H1 (cell line): ENCODE data around the gene LMX1B. TPM values are rescaled to one million over a fixed set of nuclear protein-coding genes. Genes with fewer than 3 reads are reported as not detected.

Experiments
- CTCF ChIA-PET: fragments of 300-600 bp; sonication (Branson Sonifier 250); formaldehyde crosslinking; loops from one replicate; lab custom pipeline; 2021; ENCODE audit not compliant: partially characterized antibody; lab: Charles Lee
- POLR2A ChIA-PET: fragments of 300-600 bp; sonication (Branson Sonifier 250); formaldehyde crosslinking; loops from one replicate; lab custom pipeline; 2021; ENCODE audit warnings: inconsistent platforms; ENCODE audit not compliant: partially characterized antibody; lab: Charles Lee
- DNase-seq, 2 experiments: peaks; one replicate each; pipeline versions ENCODE4 v3.0.0 to v3.0.0-alpha.2; 2010 to 2022; ENCODE audit warnings: low spot score in 2 of 2, low read depth in 1 of 2, mixed read lengths in 1 of 2
- FAIRE-seq: peaks from 2 replicates; lab custom pipeline; 2011; peaks lifted over from hg19 to GRCh38; lab: Jason Lieb, UNC
- H2AFZ ChIP-seq: 2 replicates; pipeline ENCODE4 v1.8.1; 2012; ENCODE audit warnings: low read length, inconsistent platforms
- H2AK5ac ChIP-seq: 2 replicates; pipeline ENCODE4 v1.6.1; 2013; ENCODE audit warnings: low read depth, low read length
- H2BK120ac ChIP-seq: replicated peaks from 2 replicates; pipeline ENCODE3; 2013; ENCODE audit warnings: low read depth, low read length, inconsistent platforms
- H2BK12ac ChIP-seq: 2 replicates; pipeline ENCODE4 v1.6.1; 2013; ENCODE audit warnings: low read depth, low read length
- H2BK15ac ChIP-seq: 2 replicates; pipeline ENCODE4 v1.6.1; 2013; ENCODE audit warnings: low read length
- H2BK20ac ChIP-seq: 2 replicates; pipeline ENCODE4 v1.6.1; 2013; ENCODE audit warnings: low read length
- H2BK5ac ChIP-seq: 2 replicates; pipeline ENCODE4 v1.6.1; 2013; ENCODE audit warnings: low read depth, low read length
- H3K14ac ChIP-seq: 2 replicates; pipeline ENCODE4 v1.6.1; 2013; ENCODE audit warnings: inconsistent platforms; ENCODE audit not compliant: insufficient read length
- H3K18ac ChIP-seq: 2 replicates; pipeline ENCODE4 v1.6.1; 2013; ENCODE audit warnings: low read length; ENCODE audit errors: extremely low read depth
- H3K23ac ChIP-seq: 2 replicates; pipeline ENCODE4 v1.6.1; 2013; ENCODE audit warnings: inconsistent platforms; ENCODE audit not compliant: insufficient read length
- H3K23me2 ChIP-seq: 2 replicates; pipeline ENCODE4 v1.6.1; 2013; ENCODE audit warnings: low read depth, low read length
- H3K27ac ChIP-seq: 2 replicates; pipeline ENCODE4 v1.6.1; 2011; ENCODE audit warnings: low read depth, low read length, inconsistent platforms
- H3K27me3 ChIP-seq, 4 experiments: replicated peaks in 1 of 4; 1 replicate in 1 of 4; 2 replicates in 3 of 4; pipeline versions ENCODE4 v1.6.1 to v1.8.1; 2011 to 2013; ENCODE audit warnings: low read length in 3 of 4, mild to moderate bottlenecking in 3 of 4, inconsistent platforms in 2 of 4, mixed read lengths in 2 of 4, moderate library complexity in 1 of 4; ENCODE audit not compliant: control insufficient read depth in 3 of 4, insufficient read depth in 3 of 4; ENCODE audit errors: extremely low read depth in 1 of 4
- H3K36me3 ChIP-seq, 4 experiments: 2 replicates each; pipeline versions ENCODE4 v1.6.1 to v1.8.1; 2011 to 2013; ENCODE audit warnings: mild to moderate bottlenecking in 4 of 4, low read length in 3 of 4, moderate library complexity in 2 of 4, control low read depth in 1 of 4, inconsistent platforms in 1 of 4; ENCODE audit not compliant: insufficient read depth in 4 of 4, control insufficient read depth in 2 of 4
- H3K4ac ChIP-seq: replicated peaks from 2 replicates; pipeline ENCODE3; 2013; ENCODE audit warnings: low read length, low read depth, mixed read lengths, inconsistent platforms; ENCODE audit not compliant: insufficient read length
- H3K4me1 ChIP-seq, 4 experiments: replicated peaks in 1 of 4; 1 replicate in 1 of 4; 2 replicates in 3 of 4; pipeline versions ENCODE4 v1.6.1 to v1.8.1; 2011 to 2013; ENCODE audit warnings: low read length in 3 of 4, inconsistent platforms in 2 of 4, mixed read lengths in 1 of 4; ENCODE audit not compliant: insufficient read depth in 4 of 4, control insufficient read depth in 3 of 4
- H3K4me2 ChIP-seq, 2 experiments: 2 replicates each; pipeline versions ENCODE4 v1.6.1 to v1.8.1; 2011 to 2013; ENCODE audit warnings: low read depth in 2 of 2, low read length in 2 of 2, control low read depth in 1 of 2, inconsistent platforms in 1 of 2, mild to moderate bottlenecking in 1 of 2; ENCODE audit not compliant: insufficient read depth in 1 of 2
- H3K4me3 ChIP-seq, 4 experiments: fragments of 200-600, 300-600 bp in 1 of 4; sonication (generic), shearing (Covaris generic), sonication (Bioruptor Twin) in 1 of 4; 2 replicates each; pipeline versions ENCODE4 v1.5.1 to v1.8.1; 2011 to 2016; ENCODE audit warnings: low read length in 4 of 4, low read depth in 3 of 4, control low read depth in 2 of 4, inconsistent platforms in 2 of 4, mild to moderate bottlenecking in 2 of 4, mixed read lengths in 1 of 4, moderate library complexity in 1 of 4; ENCODE audit not compliant: insufficient read depth in 2 of 4; ENCODE audit errors: extremely low read depth in 1 of 4
- H3K56ac ChIP-seq: replicated peaks from 2 replicates; pipeline ENCODE3; 2013; ENCODE audit warnings: low read depth, mild to moderate bottlenecking, mixed read lengths, low read length, inconsistent platforms; ENCODE audit not compliant: insufficient read length
- H3K79me1 ChIP-seq: 2 replicates; pipeline ENCODE4 v1.6.1; 2013; ENCODE audit warnings: low read depth, low read length, control low read depth
- H3K79me2 ChIP-seq, 2 experiments: 2 replicates each; pipeline versions ENCODE4 v1.6.1 to v1.8.1; 2012 to 2013; ENCODE audit warnings: low read length in 2 of 2, mild to moderate bottlenecking in 2 of 2, inconsistent platforms in 1 of 2; ENCODE audit not compliant: insufficient read depth in 2 of 2, control insufficient read depth in 1 of 2
- H3K9ac ChIP-seq, 4 experiments: replicated peaks in 1 of 4; 1 replicate in 1 of 4; 2 replicates in 3 of 4; pipeline versions ENCODE4 v1.6.1 to v1.8.1; 2011 to 2013; ENCODE audit warnings: low read depth in 3 of 4, low read length in 3 of 4, control low read depth in 2 of 4, mild to moderate bottlenecking in 2 of 4, moderate library complexity in 2 of 4, inconsistent platforms in 1 of 4; ENCODE audit errors: extremely low read depth in 1 of 4
- H3K9me3 ChIP-seq, 2 experiments: 2 replicates each; pipeline versions ENCODE4 v1.6.1 to v1.8.1; 2012 to 2013; ENCODE audit warnings: mild to moderate bottlenecking in 2 of 2, moderate library complexity in 2 of 2, control low read depth in 1 of 2, inconsistent platforms in 1 of 2, low read depth in 1 of 2, low read length in 1 of 2, mixed read lengths in 1 of 2; ENCODE audit not compliant: insufficient read depth in 2 of 2
- H4K20me1 ChIP-seq, 2 experiments: replicated peaks in 1 of 2; 2 replicates each; pipeline versions ENCODE3 to v1.8.1; 2011 to 2013; ENCODE audit warnings: inconsistent platforms in 2 of 2, low read length in 2 of 2, mild to moderate bottlenecking in 1 of 2; ENCODE audit not compliant: insufficient read depth in 2 of 2, control insufficient read depth in 1 of 2
- H4K5ac ChIP-seq: 2 replicates; pipeline ENCODE4 v1.6.1; 2013; ENCODE audit warnings: low read length, low read depth, mixed read lengths, inconsistent platforms; ENCODE audit not compliant: insufficient read length
- H4K8ac ChIP-seq: 2 replicates; pipeline ENCODE4 v1.8.0; 2013; ENCODE audit warnings: mild to moderate bottlenecking, moderate library complexity, low read length, inconsistent platforms; ENCODE audit not compliant: insufficient read depth; ENCODE audit errors: extremely low read depth
- H4K91ac ChIP-seq: replicated peaks from 2 replicates; pipeline ENCODE3; 2013; ENCODE audit warnings: low read length, mixed read lengths, inconsistent platforms; ENCODE audit not compliant: insufficient read length
- ASH2L ChIP-seq: fragments of 200-600, 300-600 bp; sonication (generic); IDR thresholded peaks from one replicate; pipeline ENCODE4 v1.7.1; 2017; ENCODE audit warnings: low read length
- GABPA ChIP-seq: IDR thresholded peaks from 2 replicates; pipeline ENCODE4 v1.6.1; 2011; ENCODE audit warnings: mild to moderate bottlenecking, low read length, moderate library complexity, borderline replicate concordance; ENCODE audit not compliant: insufficient read depth
- NANOG ChIP-seq: IDR thresholded peaks from 2 replicates; pipeline ENCODE4 v1.6.1; 2011; ENCODE audit warnings: low read length, low read depth, mild to moderate bottlenecking, inconsistent platforms; ENCODE audit not compliant: insufficient read depth, poor library complexity, severe bottlenecking
- NRF1 ChIP-seq: IDR thresholded peaks from 2 replicates; pipeline ENCODE4 v1.6.1; 2011; ENCODE audit warnings: mild to moderate bottlenecking, low read depth, low read length, improper control_type of control experiment
- RXRA ChIP-seq: IDR thresholded peaks from 2 replicates; pipeline ENCODE4 v1.6.1; 2011; ENCODE audit warnings: low read depth, mild to moderate bottlenecking, low read length, moderate library complexity; ENCODE audit not compliant: insufficient read depth
- TCF12 ChIP-seq: IDR thresholded peaks from 2 replicates; pipeline ENCODE4 v1.6.1; 2011; ENCODE audit warnings: low read depth, mild to moderate bottlenecking, low read length
- WGBS, 2 experiments: shearing (Covaris generic) in 1 of 2; methylation state at CpG; one replicate each; pipeline versions ENCODE4 v1.1.6 to v1.1.7; 2013 to 2015; ENCODE audit warnings: low lambda C conversion rate in 2 of 2, mixed read lengths in 2 of 2, inconsistent platforms in 1 of 2, low coverage in 1 of 2, missing lambda C conversion rate in 1 of 2; ENCODE audit not compliant: insufficient replicate concordance in 2 of 2, insufficient coverage in 1 of 2, insufficient read length in 1 of 2; ENCODE audit errors: extremely low coverage in 1 of 2, missing lambda C conversion rate in 1 of 2; 5-methylcytosine and 5-hydroxymethylcytosine counted together
- polyA plus RNA-seq, 7 experiments: library from polyadenylated mRNA; depleted of rRNA in 3 of 7; stranded (reverse) in 5 of 7; unstranded in 2 of 7; fragments of >200 nt in 5 of 7; fragments of 200-250 nt in 2 of 7; gene quantifications; 1 replicate in 5 of 7; 2 replicates in 1 of 7; 4 replicates in 1 of 7; pipeline versions ENCODE4 v1.2.1 to v1.2.3, GENCODE V29; 2011 to 2013; ENCODE audit warnings: missing spikeins in 2 of 7, mixed read lengths in 2 of 7
- total RNA-seq: library from RNA; stranded (reverse); fragmentation: NEBNext Ultra II Directional; extraction: Animal tissue kit (Norgen Biotek cat#: 25700); gene quantifications from 2 replicates; pipeline ENCODE4 v1.2.1, GENCODE V29; 2021
- TF ChIP-seq, protein P1 (sequence below): IDR thresholded peaks from 2 replicates; pipeline ENCODE4 v1.6.1; 2011; ENCODE audit warnings: low read depth, mild to moderate bottlenecking, low read length; ENCODE audit not compliant: insufficient read depth

Gene LMX1B
- total and polyA plus RNA-seq, 2 of the 8 experiments (the other 6 are each of a cell fraction or from before 2014, with no cell fraction given): 0.09 to 0.37 TPM

DNA sequence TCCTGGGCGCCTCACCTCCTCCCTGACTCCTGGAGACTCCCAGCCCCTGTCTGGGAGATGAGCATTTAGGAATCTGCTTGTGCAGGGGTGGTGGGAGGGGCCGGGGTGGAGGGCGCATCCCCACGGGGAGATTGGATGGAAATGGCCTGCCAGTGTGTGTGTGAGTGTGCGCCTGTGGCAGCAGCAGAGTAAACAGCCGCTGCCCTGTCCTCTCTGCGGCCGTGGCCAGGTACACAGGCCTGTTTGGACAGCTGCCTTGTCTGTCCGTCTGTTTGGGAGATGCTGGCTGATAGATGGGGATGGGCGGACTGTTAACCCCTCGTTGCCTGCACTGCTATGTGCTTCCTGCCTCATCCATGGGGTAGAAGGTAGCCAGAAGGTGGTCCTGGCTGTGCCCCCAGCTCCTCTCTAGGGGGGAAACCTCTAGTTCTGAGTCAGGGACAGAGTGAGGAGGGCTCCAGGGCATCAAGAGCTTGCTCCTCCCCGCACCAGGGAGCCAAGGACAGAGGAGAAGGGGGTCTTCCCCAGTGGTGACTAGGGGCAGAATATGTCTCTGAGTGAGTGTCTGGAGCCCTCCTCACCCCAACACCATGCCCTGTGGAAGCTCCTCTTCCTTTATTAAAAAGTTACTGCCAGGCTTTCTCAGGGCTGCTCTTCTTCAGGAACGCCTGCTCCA is 60.1 kb downstream of the LMX1B start:
- Histone ChIP-seq H3K23ac (no peak overlapping the region), H3K56ac (no peak overlapping the region), H2BK15ac (peak overlapping the region; percentile 95; the same call in 1 of the 2 replicates), H3K36me3 (no peaks in the 10 kb centered on the region), H3K79me2 (no peaks in the 10 kb centered on the region), H2BK5ac (peak overlapping the region; percentile 57; the same call in 1 of the 2 replicates), H4K20me1 (no peaks in the 10 kb centered on the region), H2AFZ (no peak overlapping the region), H2AK5ac (0 out of 2 replicates have a peak overlapping the region, but pooled peaks have one; percentile 7), H4K8ac (peak overlapping the region; percentile 1; the same call in 1 of the 2 replicates), H3K4me3 (peak overlapping the region in 1 of 4 experiments; percentile 10; a peak in 1 of 8 replicates), H3K23me2 (peaks cover 8% of the 10 kb centered on the region), H3K4me2 (peak overlapping the region; percentile 47 to 48), H2BK20ac (peak overlapping the region; percentile 99; the same call in 1 of the 2 replicates), H3K9ac (no peak overlapping the region), H4K5ac (peak overlapping the region; percentile 40), H3K9me3 (no peaks in the 10 kb centered on the region), H3K4me1 (peaks cover 17 to 66% (median 55%) of the 10 kb centered on the region in 4 experiments), H3K4ac (peak overlapping the region; percentile 65), H3K27me3 (peaks cover 0 to 27% (median 17%) of the 10 kb centered on the region in 4 experiments; a peak in 6 of 7 replicates), H3K27ac (no peak overlapping the region), H3K79me1 (no peaks in the 10 kb centered on the region), H3K14ac (no peak overlapping the region), H2BK120ac (peak overlapping the region; percentile 44), H3K18ac (peak overlapping the region; percentile 90), H4K91ac (peak overlapping the region; percentile 99), H2BK12ac (peak overlapping the region; percentile 99; the same call in 1 of the 2 replicates)
- TF ChIP-seq RXRA (no peak), NRF1 (no peak), GABPA (no peak), TCF12 (no peak), ASH2L (no peak), NANOG (no peak)
- TF ChIP-seq, protein P1, sequence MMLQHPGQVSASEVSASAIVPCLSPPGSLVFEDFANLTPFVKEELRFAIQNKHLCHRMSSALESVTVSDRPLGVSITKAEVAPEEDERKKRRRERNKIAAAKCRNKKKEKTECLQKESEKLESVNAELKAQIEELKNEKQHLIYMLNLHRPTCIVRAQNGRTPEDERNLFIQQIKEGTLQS: no peak
- FAIRE-seq (no peak), DNase-seq (no peak)
- POLR2A ChIA-PET: interaction anchor here (1.4 to 4.6 kb wide), 4 partner anchors 7 to 57 kb away, joined by 4 to 26 read pairs (median 5); no protein-coding TSS in a partner anchor
- CTCF ChIA-PET: interaction anchor here (0.9 to 23.0 kb wide), 9 partner anchors 9 to 106 kb away, joined by 3 to 323 read pairs (median 8); partner anchors contain the start of gene LMX1B
- 26% methylated on average over 12 of the region's 13 CpGs; no CpG with 5 or more reads in 1 of the 2 experiments for WGBS, 2 experiments
